SK-N-SH (cell line): ENCODE measurements around the gene S1PR1. TPM values are rescaled to one million over a fixed set of nuclear protein-coding genes. Genes with fewer than 3 reads are reported as not detected.

Experiments
- CTCF ChIA-PET: fragments of 300-600, 350-600 bp; formaldehyde crosslinking; extraction: SDS; loops from one replicate; lab custom pipeline; 2021; lab: Yijun Ruan, JAX
- POLR2A ChIA-PET: fragments of 350-600 bp; sonication (Branson Sonifier 250); formaldehyde crosslinking; extraction: SDS; loops from one replicate; lab custom pipeline; 2020; ENCODE audit warnings: antibody characterized with exemption, inconsistent platforms; lab: Yijun Ruan, JAX
- DNase-seq: peaks from one replicate; pipeline ENCODE4 v3.0.0; 2012
- H2AFZ ChIP-seq: fragments of 200-600 bp; sonication (generic); 2 replicates; pipeline ENCODE4 v1.8.1; 2016; ENCODE audit warnings: antibody characterized with exemption, mild to moderate bottlenecking, low read depth
- H3F3A ChIP-seq: fragments of 200-600 bp; sonication (generic); replicated peaks from 2 replicates; pipeline ENCODE3; 2016; ENCODE audit warnings: antibody characterized with exemption, mild to moderate bottlenecking; ENCODE audit not compliant: insufficient read depth
- H3K27ac ChIP-seq, 2 experiments: fragments of 200-500 bp in 1 of 2; fragments of 200-600 bp in 1 of 2; sonication (Bioruptor generic) in 1 of 2; sonication (generic), shearing (Covaris generic) in 1 of 2; 2 replicates each; pipeline versions ENCODE4 v1.5.1 to v1.6.1; 2014 to 2016; ENCODE audit warnings: low read depth in 2 of 2, inconsistent platforms in 1 of 2, low read length in 1 of 2, mild to moderate bottlenecking in 1 of 2, mixed read lengths in 1 of 2
- H3K27me3 ChIP-seq: fragments of 200-600 bp; sonication (generic), shearing (Covaris generic); 2 replicates; pipeline ENCODE4 v1.6.1; 2016; ENCODE audit warnings: mixed run types; ENCODE audit not compliant: insufficient read depth
- H3K36me3 ChIP-seq, 2 experiments: fragments of 200-500 bp in 1 of 2; fragments of 200-600 bp in 1 of 2; sonication (Bioruptor generic) in 1 of 2; sonication (generic) in 1 of 2; replicated peaks in 1 of 2; 2 replicates each; pipeline versions ENCODE3 to v1.5.1; 2014 to 2016; ENCODE audit warnings: low read length in 1 of 2, mild to moderate bottlenecking in 1 of 2; ENCODE audit not compliant: insufficient read depth in 2 of 2, control insufficient read depth in 1 of 2
- H3K4me1 ChIP-seq, 2 experiments: fragments of 200-500 bp in 1 of 2; fragments of 200-600 bp in 1 of 2; sonication (Bioruptor generic) in 1 of 2; sonication (generic), shearing (Covaris generic) in 1 of 2; 2 replicates each; pipeline versions ENCODE4 v1.5.1 to v1.6.1; 2014 to 2016; ENCODE audit warnings: low read depth in 1 of 2, low read length in 1 of 2, mixed run types in 1 of 2; ENCODE audit not compliant: insufficient read depth in 2 of 2, control insufficient read depth in 1 of 2
- H3K4me2 ChIP-seq: fragments of 200-600 bp; sonication (generic), shearing (Covaris generic); 2 replicates; pipeline ENCODE4 v1.6.1; 2017; ENCODE audit warnings: mixed run types
- H3K4me3 ChIP-seq, 2 experiments: fragments of 200-500 bp in 1 of 2; fragments of 200-600 bp in 1 of 2; sonication (Bioruptor generic) in 1 of 2; sonication (generic), shearing (Covaris generic) in 1 of 2; 2 replicates each; pipeline versions ENCODE4 v1.5.1 to v1.8.1; 2014 to 2016; ENCODE audit warnings: low read depth in 2 of 2, inconsistent platforms in 1 of 2, low read length in 1 of 2, mild to moderate bottlenecking in 1 of 2, mixed read lengths in 1 of 2, moderate library complexity in 1 of 2
- H3K79me2 ChIP-seq: fragments of 200-600 bp; sonication (generic); 2 replicates; pipeline ENCODE4 v1.8.1; 2017; ENCODE audit warnings: mild to moderate bottlenecking; ENCODE audit not compliant: insufficient read depth
- H3K9ac ChIP-seq: fragments of 200-600 bp; sonication (generic); 2 replicates; pipeline ENCODE4 v1.6.1; 2017; ENCODE audit warnings: mixed run types
- H3K9me2 ChIP-seq: fragments of 200-600 bp; sonication (generic); 2 replicates; pipeline ENCODE4 v1.6.1; 2017; ENCODE audit warnings: mixed run types
- H3K9me3 ChIP-seq: fragments of 200-600 bp; sonication (generic); 2 replicates; pipeline ENCODE4 v1.6.1; 2017; ENCODE audit warnings: mixed run types, mild to moderate bottlenecking, moderate library complexity
- H4K20me1 ChIP-seq: fragments of 200-600 bp; sonication (generic); 2 replicates; pipeline ENCODE4 v1.6.1; 2017; ENCODE audit warnings: mild to moderate bottlenecking, mixed run types; ENCODE audit not compliant: insufficient read depth
- CHD2 ChIP-seq: fragments of 150-350 bp; IDR thresholded peaks from 2 replicates; pipeline ENCODE4 v1.6.1; 2018; ENCODE audit warnings: low read length; ENCODE audit not compliant: partially characterized antibody
- EZH2phosphoT487 ChIP-seq: fragments of 200-600 bp; sonication (generic); IDR thresholded peaks from 2 replicates; pipeline ENCODE4 v1.6.1; 2017; ENCODE audit warnings: low read depth, mixed run types, mild to moderate bottlenecking, antibody characterized with exemption, moderate library complexity, borderline replicate concordance
- GABPA ChIP-seq: IDR thresholded peaks from 2 replicates; pipeline ENCODE4 v1.4.0; 2012; ENCODE audit warnings: low read depth, mild to moderate bottlenecking
- GATA2 ChIP-seq: sonication (generic); formaldehyde crosslinking; IDR thresholded peaks from 2 replicates; pipeline ENCODE4 v1.5.0; 2020; ENCODE audit warnings: mild to moderate bottlenecking, missing genetic modification reagents
- JUND ChIP-seq: IDR thresholded peaks from 2 replicates; pipeline ENCODE4 v1.4.0; 2012
- MEF2A ChIP-seq: IDR thresholded peaks from 2 replicates; pipeline ENCODE4 v1.4.0; 2012; ENCODE audit warnings: low read depth, borderline replicate concordance
- RCOR1 ChIP-seq: fragments of 150-350 bp; IDR thresholded peaks from 2 replicates; pipeline ENCODE4 v1.6.1; 2017; ENCODE audit warnings: antibody characterized with exemption, low read length
- SMC3 ChIP-seq: IDR thresholded peaks from 2 replicates; pipeline ENCODE4 v1.6.1; 2012; ENCODE audit warnings: low read depth, low read length, improper control_type of control experiment
- TAF1 ChIP-seq: IDR thresholded peaks from 2 replicates; pipeline ENCODE4 v1.6.1; 2012; ENCODE audit warnings: low read depth, mild to moderate bottlenecking, low read length, moderate library complexity, borderline replicate concordance
- TCF12 ChIP-seq: IDR thresholded peaks from 2 replicates; pipeline ENCODE4 v1.4.0; 2012
- polyA plus RNA-seq, 3 experiments: library from polyadenylated mRNA; depleted of rRNA; stranded (reverse); fragments of >200 nt; gene quantifications; 2 replicates each; pipeline ENCODE4 v1.2.3, GENCODE V29; 2012
- TF ChIP-seq, protein P1 (sequence below): IDR thresholded peaks from 2 replicates; pipeline ENCODE4; 2012
- TF ChIP-seq, protein P2 (sequence below): IDR thresholded peaks from 2 replicates; pipeline ENCODE4 v1.6.1; 2012; ENCODE audit warnings: mild to moderate bottlenecking, low read depth, low read length, moderate library complexity
- TF ChIP-seq, protein P3 (sequence below): IDR thresholded peaks from 2 replicates; pipeline ENCODE4 v1.4.0; 2012; ENCODE audit warnings: low read depth
- TF ChIP-seq, protein P4 (sequence below): fragments of 150-350 bp; IDR thresholded peaks from 2 replicates; pipeline ENCODE4 v1.6.1; 2016; ENCODE audit warnings: mild to moderate bottlenecking, low read depth, low read length
- TF ChIP-seq, protein P5 (sequence below): IDR thresholded peaks from 2 replicates; pipeline ENCODE4 v1.4.0; 2012; ENCODE audit warnings: low read depth, borderline replicate concordance

S1PR1 gene
- polyA plus RNA-seq, 1 of the 3 experiments (the other 2 are of a cell fraction), result 5.9 TPM

DNA sequence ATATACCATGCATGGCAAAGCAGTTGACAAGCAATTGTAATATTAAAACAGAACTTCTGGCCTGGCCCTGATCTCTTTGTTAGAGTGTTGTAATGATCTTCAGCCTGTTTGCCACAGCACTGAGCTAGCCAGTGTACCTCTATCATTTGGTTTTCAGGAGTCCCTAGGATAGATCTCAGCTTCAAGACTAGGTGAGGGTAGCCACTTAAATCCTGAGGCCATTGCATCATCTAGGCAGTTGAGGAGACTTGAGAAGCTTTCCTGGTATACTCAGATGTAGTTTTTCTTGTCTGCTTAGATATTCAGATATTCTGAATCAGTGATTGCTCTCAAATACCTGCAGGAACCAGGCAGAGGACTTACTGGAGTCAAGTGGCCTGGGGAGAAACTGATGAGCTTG lies 14.7 kb downstream of the S1PR1 start:
- ChIA-PET POLR2A (no interaction called here), CTCF (interaction anchor here (0.8 to 5.7 kb wide), 5 partner anchors 13 to 330 kb away, joined by 3 to 30 read pairs (median 7); no protein-coding TSS in a partner anchor)
- H3K9ac ChIP-seq, result no peak overlapping the region
- H3K27me3 ChIP-seq, result no peaks in the 10 kb centered on the region
- H3K4me2 ChIP-seq, result no peak overlapping the region
- no peak overlapping the region for H3K27ac ChIP-seq
- peaks cover 3% of the 10 kb centered on the region for H3F3A ChIP-seq
- no peaks in the 10 kb centered on the region for H3K9me2 ChIP-seq
- H3K4me3 ChIP-seq, result no peak overlapping the region
- no peak for DNase-seq
- H3K36me3 ChIP-seq, result no peaks in the 10 kb centered on the region
- no peaks in the 10 kb centered on the region for H3K4me1 ChIP-seq
- no peaks in the 10 kb centered on the region for H3K79me2 ChIP-seq
- no peak overlapping the region for H2AFZ ChIP-seq
- TF ChIP-seq, protein P1, sequence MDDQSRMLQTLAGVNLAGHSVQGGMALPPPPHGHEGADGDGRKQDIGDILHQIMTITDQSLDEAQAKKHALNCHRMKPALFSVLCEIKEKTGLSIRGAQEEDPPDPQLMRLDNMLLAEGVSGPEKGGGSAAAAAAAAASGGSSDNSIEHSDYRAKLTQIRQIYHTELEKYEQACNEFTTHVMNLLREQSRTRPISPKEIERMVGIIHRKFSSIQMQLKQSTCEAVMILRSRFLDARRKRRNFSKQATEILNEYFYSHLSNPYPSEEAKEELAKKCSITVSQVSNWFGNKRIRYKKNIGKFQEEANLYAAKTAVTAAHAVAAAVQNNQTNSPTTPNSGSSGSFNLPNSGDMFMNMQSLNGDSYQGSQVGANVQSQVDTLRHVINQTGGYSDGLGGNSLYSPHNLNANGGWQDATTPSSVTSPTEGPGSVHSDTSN, result no peak
- no peak for TF ChIP-seq MEF2A
- TF ChIP-seq, protein P2, sequence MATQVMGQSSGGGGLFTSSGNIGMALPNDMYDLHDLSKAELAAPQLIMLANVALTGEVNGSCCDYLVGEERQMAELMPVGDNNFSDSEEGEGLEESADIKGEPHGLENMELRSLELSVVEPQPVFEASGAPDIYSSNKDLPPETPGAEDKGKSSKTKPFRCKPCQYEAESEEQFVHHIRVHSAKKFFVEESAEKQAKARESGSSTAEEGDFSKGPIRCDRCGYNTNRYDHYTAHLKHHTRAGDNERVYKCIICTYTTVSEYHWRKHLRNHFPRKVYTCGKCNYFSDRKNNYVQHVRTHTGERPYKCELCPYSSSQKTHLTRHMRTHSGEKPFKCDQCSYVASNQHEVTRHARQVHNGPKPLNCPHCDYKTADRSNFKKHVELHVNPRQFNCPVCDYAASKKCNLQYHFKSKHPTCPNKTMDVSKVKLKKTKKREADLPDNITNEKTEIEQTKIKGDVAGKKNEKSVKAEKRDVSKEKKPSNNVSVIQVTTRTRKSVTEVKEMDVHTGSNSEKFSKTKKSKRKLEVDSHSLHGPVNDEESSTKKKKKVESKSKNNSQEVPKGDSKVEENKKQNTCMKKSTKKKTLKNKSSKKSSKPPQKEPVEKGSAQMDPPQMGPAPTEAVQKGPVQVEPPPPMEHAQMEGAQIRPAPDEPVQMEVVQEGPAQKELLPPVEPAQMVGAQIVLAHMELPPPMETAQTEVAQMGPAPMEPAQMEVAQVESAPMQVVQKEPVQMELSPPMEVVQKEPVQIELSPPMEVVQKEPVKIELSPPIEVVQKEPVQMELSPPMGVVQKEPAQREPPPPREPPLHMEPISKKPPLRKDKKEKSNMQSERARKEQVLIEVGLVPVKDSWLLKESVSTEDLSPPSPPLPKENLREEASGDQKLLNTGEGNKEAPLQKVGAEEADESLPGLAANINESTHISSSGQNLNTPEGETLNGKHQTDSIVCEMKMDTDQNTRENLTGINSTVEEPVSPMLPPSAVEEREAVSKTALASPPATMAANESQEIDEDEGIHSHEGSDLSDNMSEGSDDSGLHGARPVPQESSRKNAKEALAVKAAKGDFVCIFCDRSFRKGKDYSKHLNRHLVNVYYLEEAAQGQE, result no peak
- no peak for TF ChIP-seq JUND
- TF ChIP-seq RCOR1, result no peak
- TF ChIP-seq, protein P3, sequence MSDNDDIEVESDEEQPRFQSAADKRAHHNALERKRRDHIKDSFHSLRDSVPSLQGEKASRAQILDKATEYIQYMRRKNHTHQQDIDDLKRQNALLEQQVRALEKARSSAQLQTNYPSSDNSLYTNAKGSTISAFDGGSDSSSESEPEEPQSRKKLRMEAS, result no peak
- TF ChIP-seq, protein P4, sequence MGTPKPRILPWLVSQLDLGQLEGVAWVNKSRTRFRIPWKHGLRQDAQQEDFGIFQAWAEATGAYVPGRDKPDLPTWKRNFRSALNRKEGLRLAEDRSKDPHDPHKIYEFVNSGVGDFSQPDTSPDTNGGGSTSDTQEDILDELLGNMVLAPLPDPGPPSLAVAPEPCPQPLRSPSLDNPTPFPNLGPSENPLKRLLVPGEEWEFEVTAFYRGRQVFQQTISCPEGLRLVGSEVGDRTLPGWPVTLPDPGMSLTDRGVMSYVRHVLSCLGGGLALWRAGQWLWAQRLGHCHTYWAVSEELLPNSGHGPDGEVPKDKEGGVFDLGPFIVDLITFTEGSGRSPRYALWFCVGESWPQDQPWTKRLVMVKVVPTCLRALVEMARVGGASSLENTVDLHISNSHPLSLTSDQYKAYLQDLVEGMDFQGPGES, result no peak
- TF ChIP-seq, protein P5, sequence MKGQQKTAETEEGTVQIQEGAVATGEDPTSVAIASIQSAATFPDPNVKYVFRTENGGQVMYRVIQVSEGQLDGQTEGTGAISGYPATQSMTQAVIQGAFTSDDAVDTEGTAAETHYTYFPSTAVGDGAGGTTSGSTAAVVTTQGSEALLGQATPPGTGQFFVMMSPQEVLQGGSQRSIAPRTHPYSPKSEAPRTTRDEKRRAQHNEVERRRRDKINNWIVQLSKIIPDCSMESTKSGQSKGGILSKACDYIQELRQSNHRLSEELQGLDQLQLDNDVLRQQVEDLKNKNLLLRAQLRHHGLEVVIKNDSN, result no peak
- TF ChIP-seq GABPA, result no peak
- TF ChIP-seq CHD2, result no peak
- no peak for TF ChIP-seq EZH2phosphoT487
- TF ChIP-seq TCF12, result no peak
- TF ChIP-seq GATA2, result no peak
- no peak for TF ChIP-seq TAF1
- TF ChIP-seq SMC3, result no peak
- TF ChIP-seq, all 33 proteins: peak for 0
- H4K20me1 ChIP-seq, result no peaks in the 10 kb centered on the region
- no peaks in the 10 kb centered on the region for H3K9me3 ChIP-seq
